Muscle of back (tissue), 11 donors: ENCODE data around the gene KCNIP3. TPM values are rescaled to one million over a fixed set of nuclear protein-coding genes. Genes with fewer than 3 reads are reported as not detected.
A peak's percentile ranks its signal among the peaks of the same experiment; 100 is the strongest.

Experiments
- DNase-seq, 3 donors: peaks; one replicate each; pipeline versions ENCODE4 v3.0.0 to v3.0.0-alpha.2; 2013
- polyA plus RNA-seq, 10 donors: library from polyadenylated mRNA; unstranded; fragments of 120-200 nt; gene quantifications; one replicate each; pipeline ENCODE4 v1.2.1, GENCODE V29; 2013; ENCODE audit not compliant: insufficient read length in 10 of 10

The KCNIP3 gene
- polyA plus RNA-seq, 10 donors: 4.9 to 10.5 (median 6.3) TPM

DNA sequence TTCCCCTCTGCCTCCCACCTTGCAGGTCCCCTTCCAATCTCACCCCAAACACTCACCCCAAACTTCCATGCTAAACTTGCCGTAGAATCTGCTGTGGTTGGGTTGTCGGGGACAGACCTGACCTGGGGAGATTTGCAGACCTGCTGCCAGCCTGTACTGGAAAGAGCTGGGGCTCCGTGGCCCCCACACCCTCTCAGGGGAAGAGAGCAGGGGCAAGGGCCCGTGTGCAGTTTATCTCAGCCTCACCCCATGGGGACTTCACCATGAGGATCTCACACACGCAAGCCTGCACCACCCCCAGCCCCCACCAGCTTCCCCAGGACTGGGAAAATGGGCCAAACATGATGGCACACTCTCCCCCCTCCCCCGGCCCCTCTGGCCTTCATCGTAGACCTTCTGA is 30.7 kb downstream of the KCNIP3 start:
- DNase-seq: no peak

DNA sequence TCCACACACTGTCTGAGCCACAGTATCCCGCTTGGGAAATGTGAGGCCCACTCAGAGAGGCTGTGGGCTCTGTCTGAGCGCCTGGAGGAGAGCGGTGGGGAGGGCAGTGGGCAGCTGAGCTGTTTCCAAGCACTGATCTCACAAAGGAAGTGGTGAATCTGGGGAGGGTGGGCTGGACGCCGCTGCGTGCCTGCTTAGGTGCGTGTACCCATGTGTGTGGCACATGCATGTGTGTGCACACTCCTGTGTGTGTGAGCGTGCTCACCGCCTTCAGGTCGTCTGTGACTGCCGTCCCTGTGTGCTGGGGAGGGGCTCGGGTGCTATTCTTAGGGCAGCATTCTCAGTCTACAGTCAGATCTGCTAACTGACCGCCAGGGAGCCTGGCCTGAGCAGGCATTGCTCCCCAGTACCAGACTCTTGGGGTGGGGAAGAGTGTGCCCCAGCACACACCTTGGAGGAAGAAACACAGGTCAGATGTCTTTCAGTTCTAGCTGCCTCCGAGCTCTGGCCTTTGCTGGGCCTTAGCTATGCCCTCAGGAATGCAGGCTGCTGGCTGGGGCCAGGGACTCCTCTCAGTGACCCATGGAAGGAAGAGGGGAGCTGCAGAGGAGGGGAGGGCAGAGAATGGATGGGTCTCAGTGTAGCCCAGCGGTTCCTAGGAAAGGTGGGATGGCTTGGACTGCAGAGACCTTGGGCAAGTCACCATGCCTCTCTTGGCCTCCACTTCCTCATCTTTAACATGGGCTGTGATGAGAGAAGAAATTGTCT is 31.4 kb downstream of the KCNIP3 start:
- DNase-seq: no peak

DNA sequence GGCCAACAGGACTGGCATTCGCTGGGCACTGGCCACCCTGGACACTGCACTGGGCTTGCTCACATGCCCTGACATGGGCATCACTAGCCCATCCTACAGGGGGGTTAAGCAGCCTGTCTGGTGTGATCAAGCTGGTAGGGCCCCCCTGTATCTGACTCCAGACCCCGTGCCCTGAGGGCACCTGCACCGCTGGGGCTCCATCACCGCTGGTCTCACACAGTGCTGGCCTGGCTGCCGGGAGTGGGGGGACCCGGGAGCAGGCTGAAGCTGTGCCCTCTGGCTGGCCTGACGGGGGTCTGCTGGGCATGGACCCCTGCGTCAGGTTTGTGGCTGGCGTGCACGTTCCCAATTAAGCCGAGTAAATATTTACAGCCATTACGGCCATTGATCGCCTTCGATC is 32.3 kb downstream of the KCNIP3 start:
- DNase-seq: no peak

DNA sequence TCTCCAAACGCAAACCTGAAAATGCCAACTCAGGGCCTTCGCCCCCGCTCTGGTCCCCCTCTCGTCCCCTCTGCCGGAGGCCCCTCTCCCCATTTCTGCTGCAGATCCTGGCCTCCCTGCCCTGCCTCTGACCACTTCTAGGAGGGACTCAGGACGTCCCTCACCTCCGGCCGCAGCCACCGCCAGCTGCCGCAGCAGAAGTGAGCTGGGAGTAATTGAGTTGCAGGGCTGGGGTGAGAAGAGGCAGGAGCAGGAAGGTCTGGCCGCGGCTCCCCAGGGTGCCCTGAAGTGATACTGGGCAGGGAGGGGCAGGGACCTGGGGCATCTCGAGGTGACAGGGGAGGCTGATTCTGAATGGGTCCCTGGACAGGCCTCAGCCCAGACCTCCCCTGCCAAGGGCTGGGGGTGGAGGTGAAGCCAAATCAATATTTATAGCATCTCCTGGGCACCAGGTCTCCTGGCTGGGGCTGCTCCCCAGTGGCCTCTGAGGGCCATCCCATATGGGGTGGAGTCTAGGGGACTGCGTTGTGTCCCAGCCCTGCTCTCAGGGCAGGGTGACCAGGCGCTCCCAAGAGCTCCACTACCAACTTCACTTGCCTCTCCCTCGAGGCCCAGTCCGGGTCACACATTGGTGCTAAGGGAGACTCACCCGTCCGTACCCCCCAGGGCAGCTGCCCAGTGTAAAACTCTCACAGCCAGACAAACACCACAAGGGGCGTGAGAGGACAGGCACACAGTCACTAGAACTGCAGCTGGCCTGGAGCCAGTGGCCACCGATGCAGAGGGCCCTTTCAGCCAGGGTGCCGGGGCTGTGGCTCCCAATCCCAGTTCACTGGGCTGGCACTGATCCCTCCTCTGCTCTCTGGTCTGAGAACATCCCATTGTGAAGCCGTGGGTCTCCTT is 33.0 kb downstream of the KCNIP3 start:
- DNase-seq: no peak

DNA sequence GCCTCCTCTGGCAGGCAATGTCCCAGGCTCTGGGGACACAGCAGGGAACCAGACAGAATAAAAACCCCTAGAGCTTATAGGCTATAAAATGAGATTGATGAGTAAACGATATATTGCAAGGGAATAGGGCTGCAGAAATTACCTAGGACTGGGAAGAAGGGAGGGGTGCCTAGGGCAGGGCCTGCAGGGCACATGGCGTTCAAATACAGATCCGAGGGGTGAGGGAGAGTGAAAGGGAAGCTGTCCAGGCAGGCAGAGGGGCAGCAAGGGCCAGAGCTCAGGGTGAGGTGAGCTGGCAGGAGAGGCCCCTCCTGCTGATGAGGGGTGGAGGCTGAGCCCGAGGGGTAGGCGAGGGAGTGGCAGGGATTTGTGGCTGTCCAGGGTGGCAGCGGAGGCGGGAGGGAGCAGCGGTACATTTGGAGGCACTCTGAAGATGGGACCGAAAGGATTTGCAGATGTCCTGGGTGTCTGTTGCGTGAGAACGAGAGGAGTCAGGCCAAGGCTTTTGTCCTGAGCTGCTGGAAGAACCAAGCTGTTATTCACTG is 33.7 kb downstream of the KCNIP3 start:
- DNase-seq: no peak

DNA sequence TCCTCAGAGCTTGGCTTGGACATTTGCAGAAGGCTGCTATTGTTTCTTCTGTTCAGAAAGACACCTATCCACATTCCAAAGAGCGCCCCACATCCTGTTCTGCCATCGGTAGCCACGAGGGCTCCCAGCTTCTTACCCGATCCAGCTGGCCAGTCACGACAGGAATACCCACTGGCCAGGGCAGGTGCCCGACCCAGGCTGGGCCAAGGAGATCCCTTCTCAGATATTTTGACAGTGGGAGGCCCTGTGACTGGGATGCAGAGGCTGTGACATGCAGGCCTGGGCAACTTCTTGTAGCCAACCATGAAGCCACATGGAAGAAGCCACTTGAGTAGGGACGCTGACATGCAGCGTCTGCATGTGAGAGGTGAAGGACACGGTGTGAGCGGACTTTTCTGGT is 34.5 kb downstream of the KCNIP3 start:
- DNase-seq: no peak

DNA sequence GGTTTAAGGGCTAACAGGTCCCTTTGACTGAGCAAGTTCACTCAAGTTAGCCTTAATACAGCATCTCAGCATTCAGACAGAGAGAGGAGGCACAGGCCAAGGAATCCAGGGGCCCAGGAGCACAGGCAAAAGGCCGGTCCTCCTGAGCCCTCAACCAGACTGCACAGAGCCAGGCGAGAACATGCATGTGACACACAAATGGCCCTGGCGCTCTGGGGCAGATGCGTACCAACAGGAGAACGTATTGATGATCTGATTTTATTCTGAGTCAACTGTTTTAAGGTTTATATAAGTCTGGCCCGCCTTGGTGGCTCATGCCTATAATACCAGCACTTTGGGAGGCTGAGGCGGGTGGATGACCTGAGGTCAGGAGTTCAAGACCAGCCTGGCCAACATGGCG is 34.9 kb downstream of the KCNIP3 start:
- no peak for DNase-seq

DNA sequence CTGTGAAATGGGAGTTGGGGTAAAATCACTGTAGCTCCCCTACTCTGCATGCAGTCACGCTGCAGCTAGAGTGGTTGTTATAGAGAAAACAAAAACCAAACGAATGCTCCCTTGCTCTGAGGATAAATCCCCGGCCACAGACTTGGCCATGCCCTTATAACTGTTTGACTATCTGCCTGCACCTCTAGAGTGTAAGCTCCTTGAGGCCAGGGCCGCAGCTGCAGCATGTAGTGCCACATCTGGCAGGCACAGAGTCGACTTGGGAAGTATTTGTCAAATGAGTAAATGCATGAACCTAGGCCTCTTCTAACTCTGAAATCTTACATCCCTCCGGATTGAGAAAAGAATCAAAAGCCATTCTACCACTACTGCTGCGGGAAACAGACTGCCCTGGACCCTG is 35.9 kb downstream of the KCNIP3 start:
- DNase-seq: no peak

DNA sequence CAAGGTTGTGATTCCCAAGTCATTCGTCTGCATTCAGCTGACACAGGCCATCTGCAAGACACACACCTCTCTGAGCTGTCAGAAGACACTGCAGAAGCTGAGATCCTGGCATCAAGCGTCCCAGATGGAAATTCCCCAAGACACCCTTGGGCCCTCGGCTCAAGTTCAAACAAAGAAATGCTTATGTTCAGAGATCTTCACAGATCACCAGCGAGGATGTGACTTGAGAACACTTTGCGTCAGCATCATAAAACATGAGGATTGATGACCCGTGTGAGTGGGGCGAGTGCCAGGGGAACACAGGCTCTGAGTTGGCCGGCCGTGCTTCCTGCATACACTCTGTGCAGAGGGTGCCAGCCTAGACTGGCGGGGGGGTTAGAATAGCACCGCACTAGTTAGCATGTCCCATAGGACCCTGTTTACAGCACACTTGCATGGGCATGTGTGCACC is 36.8 kb downstream of the KCNIP3 start:
- peak in 2 of 3 donors; percentile 50 to 77 for DNase-seq

DNA sequence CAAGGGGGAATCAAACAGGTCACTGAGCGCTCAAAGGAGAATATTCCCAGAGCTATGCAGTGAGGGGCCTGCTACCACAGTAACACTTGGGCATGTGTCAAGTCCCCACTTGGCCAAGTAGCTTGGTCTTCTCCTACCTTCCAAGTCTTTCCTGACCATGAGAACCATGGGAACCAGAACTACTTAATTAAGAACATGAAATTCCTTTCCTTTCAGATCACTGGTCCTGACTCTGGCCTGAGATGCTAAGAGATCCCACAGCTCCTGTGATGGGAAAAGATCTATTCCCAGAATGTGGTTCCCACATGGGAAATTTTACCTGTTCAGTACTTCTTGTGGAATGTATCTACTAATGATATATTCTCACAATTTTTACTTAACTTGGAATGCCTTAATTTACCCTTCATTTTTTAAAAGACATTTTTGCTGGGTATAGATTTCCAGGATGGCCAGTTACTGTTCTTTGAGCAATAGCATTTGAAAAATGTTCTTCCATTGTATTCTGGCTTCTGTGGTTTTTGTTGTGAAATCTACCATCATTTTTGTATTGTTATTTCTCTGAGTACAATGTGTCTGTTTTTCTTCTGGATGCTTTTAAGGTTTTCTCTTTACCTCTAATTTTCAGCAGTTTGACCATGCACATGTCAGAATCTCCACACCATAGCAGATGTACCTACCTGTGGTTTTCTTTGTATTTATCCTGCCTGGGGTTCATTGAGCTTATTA is 37.9 kb downstream of the KCNIP3 start:
- no peak for DNase-seq

DNA sequence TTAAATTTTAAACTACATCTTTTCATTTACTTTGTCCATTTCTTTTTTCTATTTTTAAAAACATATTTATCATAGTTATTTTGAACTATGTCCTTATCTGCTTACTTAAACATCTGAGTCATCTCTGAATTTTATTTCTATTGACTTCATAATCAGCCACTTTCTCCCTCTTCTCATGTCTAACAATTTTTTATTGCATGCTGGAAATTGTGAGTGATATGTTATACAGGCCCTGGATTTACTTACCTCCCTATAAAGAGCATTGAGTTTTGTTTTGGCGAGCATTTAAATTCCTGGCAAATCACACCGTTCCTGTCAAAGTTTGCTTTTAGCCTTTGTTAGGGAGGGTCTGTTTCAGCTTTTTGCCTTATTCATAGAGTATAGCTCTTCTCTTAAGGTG is 39.3 kb downstream of the KCNIP3 start:
- no peak for DNase-seq

DNA sequence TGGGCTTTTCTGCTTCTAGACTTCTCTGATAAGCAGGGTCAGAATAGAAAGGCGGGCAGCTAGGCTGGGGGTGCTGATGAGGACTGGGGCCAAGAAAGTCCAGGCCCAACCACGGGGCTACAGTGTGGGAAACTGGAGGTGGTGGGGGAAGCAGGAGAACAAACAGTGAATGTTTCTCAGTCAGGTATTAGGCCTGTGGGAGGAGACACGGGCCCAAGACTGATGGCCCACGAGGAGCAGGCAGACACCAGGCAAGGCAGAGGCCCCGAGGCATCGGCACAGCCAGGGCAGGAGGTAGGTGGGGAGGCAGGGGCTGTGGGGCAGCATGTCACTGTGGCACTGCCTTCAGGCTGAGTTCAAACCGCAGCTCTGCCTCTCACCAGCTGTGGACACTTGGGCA is 40.7 kb downstream of the KCNIP3 start:
- no peak for DNase-seq

DNA sequence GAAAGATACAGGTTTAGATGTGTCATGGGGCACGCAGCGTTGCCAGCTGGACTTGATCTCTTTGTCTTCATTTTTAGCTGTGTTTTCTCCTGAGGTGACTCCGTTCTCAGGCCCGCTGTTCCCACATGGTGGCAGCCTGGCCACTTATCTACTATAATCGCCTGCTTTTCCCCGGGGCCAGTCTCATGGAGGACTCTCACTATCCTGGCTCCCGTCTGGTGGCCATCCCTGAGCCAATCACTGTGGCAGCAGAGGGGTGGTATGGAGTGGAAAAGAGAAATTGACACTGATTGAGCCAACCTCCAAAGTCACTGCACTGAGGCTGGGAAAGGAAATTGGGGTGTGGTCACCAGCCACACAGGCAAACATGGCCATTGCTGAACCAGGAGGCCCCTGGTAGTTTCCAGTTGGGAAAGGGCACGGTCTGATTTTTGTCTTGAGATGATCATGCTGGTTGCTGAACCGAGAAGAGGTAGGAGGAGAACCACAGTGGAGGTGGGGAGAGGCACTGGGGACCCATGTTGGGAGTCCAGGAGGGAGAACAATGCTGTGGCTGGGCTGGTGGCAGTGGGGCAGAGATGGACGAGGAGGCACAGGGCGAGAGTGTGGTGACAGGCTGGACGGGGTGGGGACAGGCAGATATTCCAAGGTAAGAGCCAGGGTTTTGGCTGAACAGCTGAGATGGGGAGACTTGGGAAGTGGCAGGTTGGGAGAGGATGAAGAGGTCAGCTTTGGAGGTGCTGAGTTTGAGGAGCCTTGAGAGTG is 45.6 kb downstream of the KCNIP3 start:
- no peak for DNase-seq

DNA sequence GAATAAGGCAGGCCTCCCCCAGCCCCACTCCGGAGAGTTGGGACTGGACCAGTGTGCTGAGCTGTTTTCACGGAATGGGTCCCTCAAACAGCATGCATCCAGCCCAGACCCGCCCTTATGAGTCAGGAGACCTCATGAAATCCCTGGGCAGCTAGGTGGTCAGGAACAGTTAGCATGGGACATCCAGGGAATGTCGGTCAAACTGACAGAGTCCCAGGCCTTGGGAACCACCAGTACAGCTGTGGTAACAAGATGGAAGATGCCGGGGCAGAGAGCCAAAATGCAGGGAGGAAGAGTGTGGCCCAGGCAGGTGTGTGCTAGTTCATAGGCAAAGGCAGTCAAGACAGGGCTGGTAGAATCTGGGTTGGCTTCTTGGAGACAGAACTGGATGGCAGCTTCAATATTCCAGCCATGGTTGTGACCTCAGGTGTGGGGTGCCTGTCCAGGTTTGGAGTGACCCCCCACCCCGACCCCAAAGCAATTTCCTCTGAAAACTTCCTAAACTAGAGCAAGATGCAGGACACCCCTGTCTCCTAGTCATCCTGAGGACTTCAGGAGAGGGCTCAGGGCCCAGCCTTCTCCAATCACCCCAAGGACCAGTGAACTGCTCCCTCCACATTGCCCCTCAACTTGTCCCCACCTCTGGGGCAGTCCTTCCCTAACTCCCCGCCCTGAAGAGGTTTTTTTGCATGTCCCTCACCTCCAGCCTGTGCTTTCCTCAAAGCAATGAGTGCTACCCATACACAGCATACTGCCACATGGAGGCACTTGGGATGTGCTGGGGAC is 46.5 kb downstream of the KCNIP3 start:
- no peak for DNase-seq

DNA sequence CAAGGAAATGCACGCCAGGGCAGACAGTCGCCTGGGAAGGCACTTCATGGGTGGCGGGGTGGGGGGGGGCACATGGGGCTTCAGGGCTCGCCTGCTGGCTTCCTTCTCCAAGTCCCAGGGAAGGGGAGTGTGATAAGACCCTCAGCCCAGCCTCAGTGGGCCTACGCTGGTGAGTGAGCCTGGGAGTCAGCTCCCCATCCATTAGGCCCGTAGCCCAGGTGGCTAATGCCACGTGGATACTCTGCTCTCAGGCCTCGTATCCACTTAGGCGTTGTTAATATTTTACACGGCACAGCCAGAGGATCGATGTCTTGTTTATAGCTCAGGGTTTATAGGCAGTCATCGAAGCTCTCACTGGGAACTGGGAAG is 47.1 kb downstream of the KCNIP3 start:
- DNase-seq: no peak

DNA sequence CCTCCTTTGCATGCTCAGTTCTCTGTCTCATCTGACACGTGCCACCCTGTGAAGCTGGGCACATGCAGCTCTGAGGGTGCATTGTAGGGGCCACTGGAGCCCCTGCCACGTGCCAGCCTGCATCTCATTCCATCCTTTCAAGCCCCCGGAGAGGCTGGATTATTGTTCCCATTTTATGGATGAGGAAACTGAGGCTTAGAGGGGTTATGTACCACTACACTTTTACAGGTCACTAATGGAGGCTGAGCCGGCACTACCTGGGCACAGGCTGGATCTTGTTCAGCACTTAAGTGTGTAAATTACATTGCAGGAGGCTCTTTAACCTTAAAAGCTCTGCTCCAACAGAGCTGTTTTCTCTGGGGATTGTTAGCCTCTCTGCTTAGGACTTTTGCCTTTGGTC is 47.5 kb downstream of the KCNIP3 start:
- no peak for DNase-seq

DNA sequence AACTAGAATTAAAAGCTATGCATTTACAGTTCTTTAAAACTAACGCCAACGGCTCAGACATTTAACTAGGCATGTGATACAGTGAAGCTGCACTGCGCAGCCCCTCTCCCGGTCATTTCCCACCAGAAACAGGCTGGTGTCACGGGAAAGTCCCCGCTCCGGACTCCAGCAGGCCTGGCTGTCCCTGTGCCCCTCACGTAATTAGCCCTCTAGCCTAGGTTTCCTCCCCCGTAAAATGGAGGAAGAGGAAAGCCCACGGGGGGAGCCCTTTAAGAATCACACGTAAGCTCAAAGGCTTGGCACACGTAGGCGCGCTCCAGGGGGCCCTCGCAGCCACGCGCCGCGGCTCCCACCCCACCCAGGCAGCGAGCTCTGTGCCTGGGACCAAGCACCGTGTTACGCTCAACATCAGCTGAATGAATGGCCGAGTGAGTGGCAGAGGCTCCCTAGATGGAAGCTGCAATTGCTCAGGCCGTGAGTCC is 48.0 kb downstream of the KCNIP3 start:
- DNase-seq: no peak

DNA sequence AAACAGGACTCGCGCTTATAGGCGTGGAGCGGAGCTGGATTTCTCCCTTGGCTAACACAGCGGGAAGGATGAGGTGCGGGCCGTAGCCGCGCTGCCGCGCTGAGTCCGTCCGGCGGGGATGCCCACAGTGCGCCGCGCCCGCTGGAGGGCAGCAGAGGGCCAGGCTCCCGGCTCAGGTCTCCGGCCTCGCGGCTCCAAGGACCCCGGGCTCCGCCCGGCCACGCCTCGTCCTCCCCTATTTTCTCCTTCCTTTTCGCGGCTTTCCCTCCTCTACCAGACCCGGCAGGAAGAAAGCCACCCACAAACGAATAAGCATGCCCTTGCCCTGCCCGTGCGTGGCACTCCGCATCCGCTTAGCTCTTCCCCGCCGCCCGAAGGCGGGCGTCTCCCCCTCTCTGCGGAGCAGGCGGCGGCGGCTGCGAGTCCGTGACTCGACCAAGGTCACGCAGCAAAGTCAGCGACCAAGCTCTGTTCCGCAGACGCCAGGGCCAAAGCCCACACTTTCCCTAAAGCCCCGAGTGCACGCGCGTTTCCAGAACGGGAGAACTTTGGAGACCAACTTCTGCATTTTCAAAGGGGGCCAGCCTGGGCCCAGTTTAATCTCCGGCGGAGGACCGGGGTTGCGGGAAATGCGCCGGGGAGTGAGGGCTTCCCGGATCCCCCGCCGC is 48.5 kb downstream of the KCNIP3 start:
- DNase-seq: peak; percentile 68 to 92 (median 87)

DNA sequence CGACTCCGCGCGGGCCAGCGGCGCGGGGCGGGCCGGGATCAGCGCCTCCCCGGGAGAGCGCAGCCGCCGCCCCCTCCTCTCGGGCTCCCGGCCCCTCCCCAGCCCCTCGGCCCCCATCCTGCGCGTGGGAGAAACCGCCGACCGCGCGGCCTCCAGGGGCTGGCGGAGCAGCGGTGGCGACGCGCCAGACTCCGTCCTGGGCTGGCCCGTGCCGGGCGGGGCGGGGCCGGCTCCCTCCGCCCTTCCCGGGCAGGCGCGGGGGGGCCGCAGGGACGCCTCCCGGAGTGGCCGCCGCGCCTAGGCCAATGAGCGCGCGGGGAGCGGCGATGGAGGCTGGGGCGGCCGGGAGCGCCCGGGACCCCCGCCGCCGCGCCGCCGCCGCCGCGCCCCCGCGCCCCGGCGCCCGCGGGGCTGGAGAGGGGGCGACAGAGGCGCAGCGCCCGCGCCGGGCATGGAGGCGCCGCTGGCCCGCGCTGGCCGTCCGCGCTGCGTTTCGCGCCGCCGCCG is 49.1 kb downstream of the KCNIP3 start:
- DNase-seq: peak; percentile 52 to 72 (median 62)
